ENCODE results near the gene NPPA. TPM values are rescaled to one million over a fixed set of nuclear protein-coding genes. Genes with fewer than 3 reads are reported as not detected.
"Not testable (repeated sequence)": the region's sequence is repeated elsewhere in the genome, so short reads cannot be mapped to it uniquely, and the experiment has no call there.

Gene NPPA
- total RNA-seq, 1 donor from 2014 or later = not detected

DNA sequence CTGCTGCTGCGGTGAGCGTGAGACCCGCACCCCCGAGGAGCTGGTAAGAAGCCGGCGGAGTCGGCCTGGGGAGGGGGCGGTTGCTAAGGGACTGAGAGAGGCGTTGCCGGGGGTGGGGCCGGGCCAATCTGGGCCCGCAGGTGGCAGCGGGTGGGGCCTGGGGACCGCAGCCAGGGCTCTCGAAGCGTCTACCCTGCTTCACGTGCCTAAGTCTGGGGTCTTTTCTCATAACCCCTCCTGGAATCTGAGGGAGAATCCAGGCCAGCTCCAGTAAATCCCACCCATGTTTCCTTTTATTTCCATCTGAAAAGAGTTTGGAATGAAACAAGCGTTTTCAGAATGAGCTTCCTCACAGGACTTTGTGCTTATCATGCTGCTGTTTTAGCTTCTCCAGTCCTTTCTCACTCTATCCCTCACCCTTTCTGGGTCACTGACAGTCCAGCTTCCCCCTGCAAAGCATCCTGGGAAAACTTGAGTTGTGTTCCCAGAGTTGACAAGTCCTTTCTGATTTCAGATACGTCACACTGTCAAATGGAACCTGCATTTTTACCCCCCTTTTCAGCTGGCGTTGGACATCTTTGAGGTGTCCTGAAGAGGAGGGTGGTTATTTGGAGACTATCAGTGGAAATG, 41.2 kb downstream of the NPPA start:
- Histone ChIP-seq H3K4me1 (peaks cover 40% of the 10 kb centered on the region), H3K36me3 (peaks cover 5% of the 10 kb centered on the region), H4K20me1 (ENCODE audit: low read depth) (peaks cover 39% of the 10 kb centered on the region), H2AFZ (replicated peaks) (peak overlapping the region; percentile 51), H3K4me2 (peak overlapping the region; percentile 98), H3F3A (ENCODE audit: low read depth) (peaks cover 38% of the 10 kb centered on the region), H3K27me3 (no peaks in the 10 kb centered on the region), H3K79me2 (ENCODE audit: low read depth) (peaks cover 53% of the 10 kb centered on the region), H3K9ac (peak overlapping the region; percentile 74), H3K27ac (peak overlapping the region; percentile 87), H3K4me3 (peak overlapping the region; percentile 78), H3K9me3 (ENCODE audit: low read depth) (no peaks in the 10 kb centered on the region)
- H3K9me3 Mint-ChIP-seq = no peaks in the 10 kb centered on the region
- H3K4me3 Mint-ChIP-seq = peak overlapping the region; percentile 96
- no peak for DNase-seq (ENCODE audit: low spot score)
- peaks cover 6% of the 10 kb centered on the region for H3K36me3 Mint-ChIP-seq
- H3K27me3 Mint-ChIP-seq (ENCODE audit: insufficient read depth, low read depth) = no peaks in the 10 kb centered on the region
- H3K27ac Mint-ChIP-seq = peak overlapping the region; percentile 90
- H3K4me1 Mint-ChIP-seq = peaks cover 57% of the 10 kb centered on the region
- TF ChIP-seq EZH2phosphoT487 (IDR thresholded peaks at IDR 0.05) = no peak
- TF ChIP-seq EZH2 (IDR thresholded peaks at IDR 0.05) = no peak
- TF ChIP-seq, protein P1, sequence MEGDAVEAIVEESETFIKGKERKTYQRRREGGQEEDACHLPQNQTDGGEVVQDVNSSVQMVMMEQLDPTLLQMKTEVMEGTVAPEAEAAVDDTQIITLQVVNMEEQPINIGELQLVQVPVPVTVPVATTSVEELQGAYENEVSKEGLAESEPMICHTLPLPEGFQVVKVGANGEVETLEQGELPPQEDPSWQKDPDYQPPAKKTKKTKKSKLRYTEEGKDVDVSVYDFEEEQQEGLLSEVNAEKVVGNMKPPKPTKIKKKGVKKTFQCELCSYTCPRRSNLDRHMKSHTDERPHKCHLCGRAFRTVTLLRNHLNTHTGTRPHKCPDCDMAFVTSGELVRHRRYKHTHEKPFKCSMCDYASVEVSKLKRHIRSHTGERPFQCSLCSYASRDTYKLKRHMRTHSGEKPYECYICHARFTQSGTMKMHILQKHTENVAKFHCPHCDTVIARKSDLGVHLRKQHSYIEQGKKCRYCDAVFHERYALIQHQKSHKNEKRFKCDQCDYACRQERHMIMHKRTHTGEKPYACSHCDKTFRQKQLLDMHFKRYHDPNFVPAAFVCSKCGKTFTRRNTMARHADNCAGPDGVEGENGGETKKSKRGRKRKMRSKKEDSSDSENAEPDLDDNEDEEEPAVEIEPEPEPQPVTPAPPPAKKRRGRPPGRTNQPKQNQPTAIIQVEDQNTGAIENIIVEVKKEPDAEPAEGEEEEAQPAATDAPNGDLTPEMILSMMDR (IDR thresholded peaks at IDR 0.05) = no peak

DNA sequence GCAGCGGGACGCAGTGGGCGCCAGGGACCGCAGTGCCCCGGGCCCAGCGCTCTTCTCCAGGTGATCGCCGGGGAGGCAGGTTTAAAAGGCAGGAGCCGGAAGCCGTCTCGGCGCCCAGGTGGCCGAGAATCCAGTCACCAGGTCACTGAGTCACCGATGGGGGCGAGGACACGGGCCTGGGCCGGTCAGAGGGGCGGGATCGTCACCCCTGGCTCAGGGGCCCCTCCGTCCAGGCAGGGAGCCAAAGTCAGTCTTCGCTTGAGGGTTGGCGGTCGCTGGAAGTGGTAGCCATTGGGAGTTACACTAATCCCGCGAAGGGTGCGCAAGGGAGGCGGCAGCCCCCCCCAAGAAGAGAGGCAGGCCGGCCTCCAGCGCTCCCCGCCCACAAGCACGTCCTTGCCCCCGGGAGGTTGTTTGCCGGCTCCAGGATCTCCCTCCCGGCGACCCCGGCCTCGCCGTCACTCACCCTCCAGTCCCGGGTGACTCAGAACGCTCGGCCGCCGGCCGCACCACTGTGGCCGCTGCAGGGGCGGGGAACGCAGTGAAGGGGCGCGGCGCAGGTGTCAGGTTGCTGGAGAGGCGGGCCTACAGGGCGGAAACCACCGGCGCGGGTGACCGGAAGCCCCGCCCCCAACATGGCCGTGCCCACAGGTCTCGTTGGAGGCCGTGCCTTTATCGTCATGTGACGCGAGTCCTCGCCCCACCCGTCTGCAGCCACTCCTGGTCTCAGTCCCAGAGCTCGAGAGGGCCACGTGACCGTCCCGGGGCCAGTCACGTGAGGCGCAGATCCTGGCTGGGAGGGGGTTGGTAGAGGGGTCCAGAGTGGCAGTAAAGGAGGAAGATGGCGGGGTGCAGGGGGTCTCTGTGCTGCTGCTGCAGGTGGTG, 41.9 kb downstream of the NPPA start, which contains the start of the genes CLCN6 and MTHFR:
Gene CLCN6, plus strand, starts transcription at position 770 of the 885 bp plus-strand sequence. Its CDS starts 72 bp downstream, at position 842.
Gene MTHFR, minus strand, starts transcription at position 543 of the 885 bp plus-strand sequence. CDS start 2,848 bp downstream, outside the sequence.
- TF ChIP-seq, protein P1 (IDR thresholded peaks at IDR 0.05) = no peak
- TF ChIP-seq EZH2 (IDR thresholded peaks at IDR 0.05) (no peak), EZH2phosphoT487 (IDR thresholded peaks at IDR 0.05) (no peak)
- Histone ChIP-seq H3K27me3 (no peaks in the 10 kb centered on the region), H2AFZ (replicated peaks) (peak within 1 kb of the TSS; percentile 85), H3K36me3 (peaks cover 5% of the 10 kb centered on the region), H3K79me2 (ENCODE audit: low read depth) (peaks cover 53% of the 10 kb centered on the region), H3K4me3 (peak within 1 kb of the TSS; percentile 78), H3K4me2 (peak within 1 kb of the TSS; percentile 98), H3K9me3 (ENCODE audit: low read depth) (no peaks in the 10 kb centered on the region), H4K20me1 (ENCODE audit: low read depth) (peaks cover 32% of the 10 kb centered on the region), H3F3A (ENCODE audit: low read depth) (peaks cover 38% of the 10 kb centered on the region), H3K9ac (peak within 1 kb of the TSS; percentile 74), H3K27ac (peak within 1 kb of the TSS; percentile 87), H3K4me1 (peaks cover 40% of the 10 kb centered on the region)
- Mint-ChIP-seq H3K4me1 (peaks cover 60% of the 10 kb centered on the region), H3K27me3 (ENCODE audit: insufficient read depth, low read depth) (peaks cover 2% of the 10 kb centered on the region), H3K27ac (peak within 1 kb of the TSS; percentile 90), H3K4me3 (peak within 1 kb of the TSS; percentile 96), H3K9me3 (no peaks in the 10 kb centered on the region), H3K36me3 (peaks cover 10% of the 10 kb centered on the region)
- peak; percentile 100 for DNase-seq (ENCODE audit: low spot score)

DNA sequence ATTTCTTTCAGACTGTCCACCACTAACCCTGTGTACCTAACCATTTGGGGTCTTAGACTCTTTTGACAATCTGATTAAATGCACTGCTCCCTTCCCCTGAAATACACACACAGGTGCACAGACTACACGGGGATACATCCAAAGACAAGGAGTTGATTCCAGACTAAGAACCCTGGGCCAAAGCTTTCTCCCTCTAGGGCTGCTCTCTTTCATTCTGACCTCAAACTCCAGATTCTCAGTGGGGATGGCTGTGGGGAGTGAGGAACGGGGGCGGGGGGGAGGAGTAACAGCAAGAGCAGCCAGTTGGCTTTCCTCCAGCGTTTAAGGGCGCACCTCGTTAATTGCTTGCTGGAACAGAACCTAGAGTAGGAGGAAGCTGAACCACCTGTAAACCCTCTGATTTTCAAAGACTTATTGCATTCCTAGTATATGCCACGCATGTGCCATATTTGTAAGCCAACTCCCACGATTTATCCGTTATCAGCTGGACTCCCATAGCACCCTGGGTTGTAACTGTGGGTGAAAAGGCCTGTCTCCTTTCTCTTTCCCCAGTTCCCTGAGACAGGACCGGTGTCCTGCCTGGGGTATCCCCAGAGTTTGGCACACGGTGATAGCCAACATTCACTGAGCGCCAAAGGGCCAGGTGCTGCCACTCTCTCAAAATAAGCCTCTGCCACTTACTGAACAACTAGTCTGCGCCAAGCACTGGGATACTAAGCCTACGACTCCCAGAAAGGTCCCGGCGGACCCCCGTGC, 42.7 kb downstream of the NPPA start:
- H3K9ac ChIP-seq = peak overlapping the region; percentile 49
- peaks cover 38% of the 10 kb centered on the region for H3F3A ChIP-seq (ENCODE audit: low read depth)
- H3K9me3 ChIP-seq (ENCODE audit: low read depth) = no peaks in the 10 kb centered on the region
- DNase-seq (ENCODE audit: low spot score) = peak; percentile 28
- H3K4me1 ChIP-seq = peaks cover 40% of the 10 kb centered on the region
- no peaks in the 10 kb centered on the region for H3K9me3 Mint-ChIP-seq
- peaks cover 12% of the 10 kb centered on the region for H3K36me3 Mint-ChIP-seq
- peak overlapping the region; percentile 96 for H3K4me3 Mint-ChIP-seq
- peak overlapping the region; percentile 78 for H3K4me3 ChIP-seq
- peak overlapping the region; percentile 88 for H3K4me2 ChIP-seq
- peak overlapping the region; percentile 40 for H3K27ac ChIP-seq
- no peaks in the 10 kb centered on the region for H3K27me3 ChIP-seq
- peaks cover 49% of the 10 kb centered on the region for H3K79me2 ChIP-seq (ENCODE audit: low read depth)
- H3K27ac Mint-ChIP-seq = no peak overlapping the region
- TF ChIP-seq, protein P1 (IDR thresholded peaks at IDR 0.05) = no peak
- TF ChIP-seq EZH2phosphoT487 (IDR thresholded peaks at IDR 0.05) (no peak), EZH2 (IDR thresholded peaks at IDR 0.05) (no peak)
- H3K27me3 Mint-ChIP-seq (ENCODE audit: insufficient read depth, low read depth) = peaks cover 2% of the 10 kb centered on the region
- peaks cover 60% of the 10 kb centered on the region for H3K4me1 Mint-ChIP-seq
- peaks cover 5% of the 10 kb centered on the region for H3K36me3 ChIP-seq
- H2AFZ ChIP-seq (replicated peaks) = peak overlapping the region; percentile 85
- H4K20me1 ChIP-seq (ENCODE audit: low read depth) = peaks cover 30% of the 10 kb centered on the region

DNA sequence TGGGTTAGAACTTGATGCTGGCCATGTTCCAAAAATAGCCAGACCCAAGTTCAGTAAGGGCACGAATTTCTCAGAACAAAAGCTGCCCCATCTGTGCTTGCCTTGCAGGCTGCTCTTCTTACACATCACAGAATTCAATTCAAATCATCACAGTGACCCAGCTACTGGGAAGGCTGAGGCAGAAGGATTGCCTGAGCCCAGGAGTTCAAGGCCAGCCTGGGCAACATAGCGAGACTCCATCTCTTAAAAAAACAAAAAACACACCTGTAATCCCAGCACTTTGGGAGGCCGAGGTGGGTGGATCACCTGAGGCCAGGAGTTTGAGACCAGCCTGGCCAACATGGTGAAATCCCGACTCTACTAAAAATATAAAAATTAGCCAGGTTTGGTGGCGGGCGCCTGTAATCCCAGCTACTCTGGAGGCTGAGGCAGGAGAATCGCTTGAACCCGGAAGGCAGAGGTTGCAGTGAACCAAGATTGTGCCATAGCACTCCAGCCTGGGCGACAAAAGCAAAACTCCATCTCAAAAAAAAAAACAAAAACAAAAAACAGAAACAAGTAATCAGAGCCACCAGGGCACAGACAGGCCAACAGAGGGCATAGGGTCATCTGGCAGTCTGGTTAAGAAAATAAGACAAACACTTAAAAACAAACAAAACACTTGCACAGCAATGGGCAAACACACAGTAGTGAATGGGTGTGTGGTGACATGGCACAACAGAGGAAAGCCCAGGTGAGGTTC, 43.5 kb downstream of the NPPA start:
- H3K27ac ChIP-seq; H3K9me3 Mint-ChIP-seq; H3K27me3 ChIP-seq; H3K9me3 ChIP-seq (ENCODE audit: low read depth); H3K9ac ChIP-seq; H3K27me3 Mint-ChIP-seq (ENCODE audit: insufficient read depth, low read depth); H3K36me3 ChIP-seq; H2AFZ ChIP-seq (replicated peaks); DNase-seq (ENCODE audit: low spot score): not testable (repeated sequence)
- Mint-ChIP-seq H3K4me3 (peak overlapping the region; percentile 96), H3K36me3 (peaks cover 12% of the 10 kb centered on the region), H3K27ac (peak overlapping the region; percentile 92), H3K4me1 (peaks cover 60% of the 10 kb centered on the region)
- Histone ChIP-seq H3K79me2 (ENCODE audit: low read depth) (peaks cover 41% of the 10 kb centered on the region), H3K4me3 (peak overlapping the region; percentile 78), H3F3A (ENCODE audit: low read depth) (peaks cover 38% of the 10 kb centered on the region), H4K20me1 (ENCODE audit: low read depth) (peaks cover 27% of the 10 kb centered on the region), H3K4me2 (peak overlapping the region; percentile 88), H3K4me1 (peaks cover 40% of the 10 kb centered on the region)
